Tibial artery (tissue), 4 donors: ENCODE data around the gene GLT8D2.
A peak's percentile ranks its signal among the peaks of the same experiment; 100 is the strongest.

ENCODE experiments used
- DNase-seq, 2 donors: peaks; one replicate each; pipeline ENCODE4 v3.0.0-alpha.2; 2019
- H3K27ac ChIP-seq, 2 donors: fragments of 200-600 bp; sonication (generic) in 1 of 2; 1 replicate in 1 of 2; 2 replicates in 1 of 2; pipeline ENCODE4 v1.5.1; 2018 to 2019; ENCODE audit warnings: mild to moderate bottlenecking in 1 of 2
- H3K27me3 ChIP-seq, 2 donors: fragments of 200-600 bp; sonication (generic) in 1 of 2; one replicate each; pipeline versions ENCODE4 v1.5.1 to v1.6.0; 2016 to 2019
- H3K36me3 ChIP-seq, 3 donors: fragments of 200-600 bp; sonication (generic) in 2 of 3; one replicate each; pipeline ENCODE4 v1.5.1; 2016 to 2019; ENCODE audit warnings: mild to moderate bottlenecking in 2 of 3
- H3K4me1 ChIP-seq, 4 donors: fragments of 200-600 bp; sonication (generic) in 2 of 4; 1 replicate in 3 of 4; 2 replicates in 1 of 4; pipeline ENCODE4 v1.5.1; 2016 to 2019
- H3K4me3 ChIP-seq, 2 donors: fragments of 200-600 bp; sonication (generic) in 1 of 2; 1 replicate in 1 of 2; 2 replicates in 1 of 2; pipeline ENCODE4 v1.5.1; 2018 to 2019; ENCODE audit warnings: mild to moderate bottlenecking in 2 of 2
- H3K9me3 ChIP-seq, 3 donors: fragments of 200-600 bp; sonication (generic) in 1 of 3; one replicate each; pipeline ENCODE4 v1.5.1; 2016 to 2019
- CTCF ChIP-seq, 2 experiments: fragments of 200-600 bp in 1 of 2; fragments of 450-650 bp in 1 of 2; IDR thresholded peaks; one replicate each; pipeline ENCODE4 v1.5.1; 2017 to 2019; ENCODE audit warnings: antibody characterized with exemption in 2 of 2, mild to moderate bottlenecking in 1 of 2, moderate library complexity in 1 of 2
- intact Hi-C: fragments of 100-400 bp; cut with DNase I; formaldehyde crosslinking; loops from one replicate; pipeline ENCODE4 v1.15.0; 2023; ENCODE audit warnings: low total_unique reads

The GLT8D2 gene

GRCh38 chr12:104000807-104001434 is 49.1 kb downstream of the GLT8D2 start:
- Histone ChIP-seq H3K27me3 (no peaks in the 10 kb centered on the region), H3K9me3 (no peaks in the 10 kb centered on the region), H3K4me3 (no peak overlapping the region), H3K27ac (no peak overlapping the region), H3K4me1 (no peaks in the 10 kb centered on the region), H3K36me3 (peaks cover 0 to 5% (median 4%) of the 10 kb centered on the region in 3 donors)
- intact Hi-C loops: no loop called here
- TF ChIP-seq CTCF (IDR thresholded peaks at IDR 0.05): no peak
- no peak for DNase-seq

GRCh38 chr12:103998976-103999375 is 51.0 kb downstream of the GLT8D2 start:
- Histone ChIP-seq H3K27me3 (no peaks in the 10 kb centered on the region), H3K36me3 (peaks cover 0 to 5% (median 4%) of the 10 kb centered on the region in 3 donors), H3K27ac (no peak overlapping the region), H3K4me3 (no peak overlapping the region), H3K9me3 (no peaks in the 10 kb centered on the region), H3K4me1 (no peaks in the 10 kb centered on the region)
- TF ChIP-seq CTCF (IDR thresholded peaks at IDR 0.05): no peak
- no peak for DNase-seq
- intact Hi-C loops: no loop called here

- Histone ChIP-seq H3K27ac (no peak overlapping the region), H3K4me3 (no peak overlapping the region)
- intact Hi-C loops: no loop called here
These were observed 52.6 kb downstream of the GLT8D2 start for GRCh38 chr12:103997286-103997900.

GRCh38 chr12:103996595-103996994 is 53.4 kb downstream of the GLT8D2 start:
- Histone ChIP-seq H3K27me3 (no peaks in the 10 kb centered on the region), H3K4me3 (no peak overlapping the region), H3K27ac (no peak overlapping the region), H3K36me3 (peaks cover 0 to 4% (median 0%) of the 10 kb centered on the region in 3 donors), H3K4me1 (no peaks in the 10 kb centered on the region), H3K9me3 (no peaks in the 10 kb centered on the region)
- TF ChIP-seq CTCF (IDR thresholded peaks at IDR 0.05): no peak
- intact Hi-C loops: no loop called here
- DNase-seq: no peak

More at GRCh38 chr12:103997286-103997900, 52.6 kb downstream of the GLT8D2 start:
- no peak for TF ChIP-seq CTCF (IDR thresholded peaks at IDR 0.05)
- Histone ChIP-seq H3K4me1 (no peaks in the 10 kb centered on the region), H3K36me3 (peaks cover 0 to 4% (median 0%) of the 10 kb centered on the region in 3 donors), H3K27me3 (no peaks in the 10 kb centered on the region), H3K9me3 (no peaks in the 10 kb centered on the region)
- DNase-seq: peak in 1 of 2 donors; percentile 22

GRCh38 chr12:103994235-103994634 is 55.8 kb downstream of the GLT8D2 start:
- Histone ChIP-seq H3K27me3 (no peaks in the 10 kb centered on the region), H3K36me3 (peaks cover 0 to 17% (median 6%) of the 10 kb centered on the region in 3 donors), H3K4me3 (no peak overlapping the region), H3K27ac (no peak overlapping the region), H3K9me3 (no peaks in the 10 kb centered on the region), H3K4me1 (no peaks in the 10 kb centered on the region)
- intact Hi-C loops: no loop called here
- no peak for TF ChIP-seq CTCF (IDR thresholded peaks at IDR 0.05)
- no peak for DNase-seq
